ENCODE measurements around the gene HS6ST3. TPM values are rescaled to one million over a fixed set of nuclear protein-coding genes. Genes with fewer than 3 reads are reported as not detected.

Gene HS6ST3
- total and polyA plus RNA-seq, 2 donors (not counting 3 experiments of a cell fraction or from before 2014, with no cell fraction given) = 0.03 to 0.15 TPM

DNA sequence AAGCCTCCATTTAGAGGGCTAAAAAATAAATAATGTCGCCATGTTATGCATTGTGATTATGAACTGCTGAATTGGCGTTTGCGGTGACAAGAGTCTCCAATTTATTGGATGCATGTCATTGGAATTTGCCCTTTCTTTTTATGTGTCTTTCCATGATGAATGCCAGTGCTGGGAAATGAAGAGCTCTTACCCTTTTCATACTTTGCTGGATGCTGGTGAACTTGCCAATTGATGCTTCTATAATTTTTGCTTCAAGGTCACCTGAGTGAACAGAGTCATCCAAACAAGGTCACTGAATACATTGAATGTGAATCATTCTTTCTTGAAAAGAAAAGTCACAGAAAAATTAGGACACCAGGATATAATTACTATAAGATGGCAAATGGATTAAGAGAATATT, 556.2 kb downstream of the HS6ST3 start:
- Histone ChIP-seq H3K27ac (ENCODE audit: insufficient read depth, low read depth, low read length) (no peak overlapping the region), H2AFZ (ENCODE audit: low read depth, low read length) (no peak overlapping the region), H4K20me1 (replicated peaks; ENCODE audit: control insufficient read depth, extremely low read depth, insufficient read depth, low read length) (no peaks in the 10 kb centered on the region), H3K9me3 (replicated peaks; ENCODE audit: control insufficient read depth, insufficient read depth, low read length) (no peaks in the 10 kb centered on the region), H3K9me1 (replicated peaks; ENCODE audit: control insufficient read depth, extremely low read depth, insufficient read depth, low read length) (no peaks in the 10 kb centered on the region), H3K4me2 (ENCODE audit: insufficient read depth, low read length) (no peak overlapping the region), H3K36me3 (ENCODE audit: control insufficient read depth in 2 of 2, extremely low read depth in 1 of 2, insufficient read depth in 2 of 2, low read length in 2 of 2) (no peaks in the 10 kb centered on the region), H3K27me3 (ENCODE audit: control insufficient read depth in 2 of 2, insufficient read depth in 2 of 2, low read length in 2 of 2) (no peaks in the 10 kb centered on the region), H3K79me2 (ENCODE audit: control insufficient read depth, insufficient read depth, low read length) (no peaks in the 10 kb centered on the region), H3K9ac (replicated peaks; ENCODE audit: extremely low read depth, insufficient read depth, low read length) (no peak overlapping the region), H3K4me1 (ENCODE audit: control insufficient read depth, extremely low read depth, insufficient read depth, low read length) (peaks cover 12% of the 10 kb centered on the region), H3K4me3 (replicated peaks in 1 of 3; ENCODE audit: insufficient read depth in 1 of 3, low read depth in 1 of 3, low read length in 3 of 3) (no peak overlapping the region)
- POLR2A ChIA-PET = no interaction called here
- CTCF ChIA-PET = no interaction called here
- intact Hi-C loops (cut with micrococcal nuclease) = no loop called here
- no peak for DNase-seq (ENCODE audit: low read depth, low spot score)
- FAIRE-seq = no peak
- TF ChIP-seq GATA2 (IDR thresholded peaks at IDR 0.05; ENCODE audit: insufficient read depth, insufficient read length, low read depth, low read length) = no peak
- TF ChIP-seq JUN (IDR thresholded peaks at IDR 0.05; ENCODE audit: borderline replicate concordance, insufficient read depth, insufficient read length, low read depth) = no peak
- no peak for TF ChIP-seq EZH2 (IDR thresholded peaks at IDR 0.05; ENCODE audit: borderline replicate concordance, low read depth, low read length, severe bottlenecking)
- no peak for TF ChIP-seq POLR2AphosphoS5 (IDR thresholded peaks at IDR 0.05; ENCODE audit: insufficient read depth, low read depth, low read length)
- TF ChIP-seq POLR2A (IDR thresholded peaks at IDR 0.05; ENCODE audit: low read depth, low read length) = no peak
- TF ChIP-seq MYC (IDR thresholded peaks at IDR 0.05; ENCODE audit: low read depth, low read length) = no peak
- TF ChIP-seq, protein P1, sequence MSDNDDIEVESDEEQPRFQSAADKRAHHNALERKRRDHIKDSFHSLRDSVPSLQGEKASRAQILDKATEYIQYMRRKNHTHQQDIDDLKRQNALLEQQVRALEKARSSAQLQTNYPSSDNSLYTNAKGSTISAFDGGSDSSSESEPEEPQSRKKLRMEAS (IDR thresholded peaks at IDR 0.05; ENCODE audit: insufficient read depth, insufficient read length) = no peak
- no peak for TF ChIP-seq FOS (IDR thresholded peaks at IDR 0.05; ENCODE audit: borderline replicate concordance, insufficient read depth, low read length)
- TF ChIP-seq, protein P2, sequence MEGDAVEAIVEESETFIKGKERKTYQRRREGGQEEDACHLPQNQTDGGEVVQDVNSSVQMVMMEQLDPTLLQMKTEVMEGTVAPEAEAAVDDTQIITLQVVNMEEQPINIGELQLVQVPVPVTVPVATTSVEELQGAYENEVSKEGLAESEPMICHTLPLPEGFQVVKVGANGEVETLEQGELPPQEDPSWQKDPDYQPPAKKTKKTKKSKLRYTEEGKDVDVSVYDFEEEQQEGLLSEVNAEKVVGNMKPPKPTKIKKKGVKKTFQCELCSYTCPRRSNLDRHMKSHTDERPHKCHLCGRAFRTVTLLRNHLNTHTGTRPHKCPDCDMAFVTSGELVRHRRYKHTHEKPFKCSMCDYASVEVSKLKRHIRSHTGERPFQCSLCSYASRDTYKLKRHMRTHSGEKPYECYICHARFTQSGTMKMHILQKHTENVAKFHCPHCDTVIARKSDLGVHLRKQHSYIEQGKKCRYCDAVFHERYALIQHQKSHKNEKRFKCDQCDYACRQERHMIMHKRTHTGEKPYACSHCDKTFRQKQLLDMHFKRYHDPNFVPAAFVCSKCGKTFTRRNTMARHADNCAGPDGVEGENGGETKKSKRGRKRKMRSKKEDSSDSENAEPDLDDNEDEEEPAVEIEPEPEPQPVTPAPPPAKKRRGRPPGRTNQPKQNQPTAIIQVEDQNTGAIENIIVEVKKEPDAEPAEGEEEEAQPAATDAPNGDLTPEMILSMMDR (IDR thresholded peaks at IDR 0.05; ENCODE audit: extremely low read depth in 1 of 2, insufficient read depth in 1 of 2, low read depth in 1 of 2, low read length in 2 of 2) = no peak
- BruUV-seq (replicated peaks) = no TSS peak
- dilution Hi-C loops (cut with MboI; ENCODE audit: extremely low pct_ligation_motif_present, low sequenced_read_pairs) = no loop called here

Measured in endothelial cell of umbilical vein (primary cell).